Adrenal gland (tissue), 12 donors: Measurements from ENCODE around the gene KCP. TPM values are rescaled to one million over a fixed set of nuclear protein-coding genes. Genes with fewer than 3 reads are reported as not detected.

Experiments
- DNase-seq, 7 donors: peaks; one replicate each; pipeline ENCODE4 v3.0.0-alpha.2; 2019 to 2020
- H3K27ac ChIP-seq, 5 donors: fragments of 200-600 bp; sonication (generic) in 4 of 5; 1 replicate in 3 of 5; 2 replicates in 2 of 5; pipeline versions ENCODE4 v1.5.1 to v1.8.0; 2016 to 2020; ENCODE audit warnings: mild to moderate bottlenecking in 1 of 5
- H3K27me3 ChIP-seq: fragments of 200-600 bp; 2 replicates; pipeline ENCODE4 v1.8.0; 2021
- H3K36me3 ChIP-seq, 2 donors: fragments of 200-600 bp; replicated peaks in 1 of 2; 1 replicate in 1 of 2; 2 replicates in 1 of 2; pipeline versions ENCODE4 v1.5.1 to v1.8.0; 2018 to 2022
- H3K4me1 ChIP-seq, 2 donors: fragments of 200-600 bp; replicated peaks in 1 of 2; 1 replicate in 1 of 2; 2 replicates in 1 of 2; pipeline versions ENCODE4 v1.5.1 to v1.8.0; 2018 to 2021
- H3K4me3 ChIP-seq, 4 donors: fragments of 200-600 bp; sonication (generic) in 3 of 4; one replicate each; pipeline ENCODE4 v1.5.1; 2016 to 2018
- H3K9me3 ChIP-seq, 3 donors: fragments of 200-600 bp; sonication (generic) in 1 of 3; replicated peaks in 1 of 3; 1 replicate in 2 of 3; 2 replicates in 1 of 3; pipeline versions ENCODE4 v1.5.1 to v1.8.0; 2016 to 2021
- CTCF ChIP-seq, 6 experiments: fragments of 450-650 bp in 4 of 6; fragments of 200-600 bp in 2 of 6; sonication (generic) in 1 of 6; IDR thresholded peaks; 1 replicate in 5 of 6; 2 replicates in 1 of 6; pipeline versions ENCODE4 v1.5.1 to v1.8.0; 2016 to 2021; ENCODE audit warnings: antibody characterized with exemption in 6 of 6, mild to moderate bottlenecking in 2 of 6, moderate library complexity in 1 of 6
- POLR2A ChIP-seq, 2 donors: fragments of 450-650 bp; IDR thresholded peaks; one replicate each; pipeline ENCODE4 v1.6.1; 2017; ENCODE audit warnings: antibody characterized with exemption in 2 of 2, mild to moderate bottlenecking in 2 of 2, moderate library complexity in 1 of 2
- WGBS, 4 donors: extraction: QIAGEN DNeasy Blood & Tissue Kit in 2 of 4; methylation state at CpG; one replicate each; pipeline versions ENCODE4 v1.1.5 to v1.1.7; 2013 to 2017; 5-methylcytosine and 5-hydroxymethylcytosine counted together
- intact Hi-C, 2 donors: fragments of 100-400 bp; cut with DNase I; formaldehyde crosslinking; loops; one replicate each; pipeline versions ENCODE4 v1.14.1 to v1.15.0; 2022 to 2023
- polyA plus RNA-seq, 3 donors: library from polyadenylated mRNA; stranded (reverse); fragments of 200-250 nt in 2 of 3; fragments of 350-450 nt in 1 of 3; fragmentation: Illumina TruSeq in 1 of 3; extraction: RNeasy Lipid Tissue Mini Kit (QIAGEN cat#74804) in 1 of 3; gene quantifications; one replicate each; pipeline ENCODE4 v1.2.3, GENCODE V29; 2013 to 2014
- total RNA-seq, 9 donors: library from RNA; depleted of rRNA in 4 of 9; stranded (reverse); fragments of >200 nt in 4 of 9; fragments of 120-200 nt in 1 of 9; fragmentation: NEBNext Ultra II Directional in 1 of 9; extraction: Animal tissue kit (Norgen Biotek cat#: 25700) in 1 of 9; gene quantifications; one replicate each; pipeline versions ENCODE4 v1.1.0 to v1.2.4, GENCODE V29; 2013 to 2023
- donor health status: healthy with polysubstance abuse.
- donor health status: Bipolar disorder and iron deficiency.
- donor health status: DM: yes; HTN: yes; CAD: no.
- donor health status: DM: no; HTN: no; CAD: no.
- donor health status: DM: no; HTN: no; CAD: no.
- donor health status: DM: yes; HTN: yes; CAD: no.

The KCP gene
- total and polyA plus RNA-seq, 12 donors: 0.11 to 8.0 (median 0.37) TPM; not detected in 3

GRCh38 chr7:128859232-128860157, 51.0 kb downstream of the KCP start:
- Histone ChIP-seq H3K4me3 (no peak overlapping the region), H3K36me3 (no peaks in the 10 kb centered on the region), H3K27ac (peak overlapping the region in 1 of 5 donors; percentile 16), H3K9me3 (no peaks in the 10 kb centered on the region), H3K27me3 (no peaks in the 10 kb centered on the region), H3K4me1 (peaks cover 0 to 16% of the 10 kb centered on the region in 2 donors)
- no peak for DNase-seq
- WGBS, 4 donors: 64 to 69% (median 65%) methylated on average over 10 to 12 of the region's 12 CpGs
- TF ChIP-seq CTCF (IDR thresholded peaks at IDR 0.05): no peak
- no peak for TF ChIP-seq POLR2A (IDR thresholded peaks at IDR 0.05)
- intact Hi-C loops: no loop called here

DNA sequence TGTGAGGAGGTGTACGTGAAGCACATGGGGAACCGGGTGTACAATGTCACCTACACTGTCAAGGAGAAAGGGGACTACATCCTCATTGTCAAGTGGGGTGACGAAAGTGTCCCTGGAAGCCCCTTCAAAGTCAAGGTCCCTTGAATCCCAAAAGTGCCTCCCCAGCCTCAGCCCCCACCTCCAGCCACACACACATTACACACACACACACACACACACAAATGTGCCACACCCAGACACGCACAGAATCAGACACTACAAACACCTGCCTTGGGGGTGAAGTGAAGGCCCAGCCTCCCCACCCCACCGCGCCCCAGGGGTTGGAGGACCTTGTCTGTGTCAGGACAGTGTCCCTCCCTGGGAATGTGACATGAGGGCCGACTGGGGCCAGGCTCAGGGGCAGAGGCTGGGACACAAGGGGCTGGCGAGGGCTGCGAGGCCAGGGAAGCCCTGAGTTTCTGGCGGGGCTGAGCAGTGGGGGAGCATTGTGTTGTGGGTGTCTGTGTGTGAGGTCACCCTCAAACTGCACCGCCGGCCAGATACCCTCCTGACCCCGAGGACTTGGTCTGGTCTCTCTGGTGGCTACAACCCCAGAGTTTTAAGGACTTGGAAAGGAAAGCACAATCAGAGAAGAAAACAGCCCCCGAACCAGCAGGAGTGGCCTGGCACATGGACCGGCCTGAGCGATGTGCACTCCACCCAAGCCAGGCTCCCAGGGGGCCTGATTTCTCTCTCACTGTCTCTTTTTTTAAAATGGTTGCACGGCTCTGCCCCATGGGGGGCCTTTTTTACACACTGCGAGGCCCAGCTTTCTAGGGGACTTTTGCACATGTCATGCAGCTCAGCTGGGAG, 51.9 kb downstream of the KCP start:
- WGBS, 4 donors: 77 to 81% (median 79%) methylated on average over 14 to 18 of the region's 18 CpGs
- Histone ChIP-seq H3K4me3 (no peak overlapping the region), H3K36me3 (no peaks in the 10 kb centered on the region), H3K4me1 (peaks cover 0 to 9% of the 10 kb centered on the region in 2 donors), H3K27me3 (no peaks in the 10 kb centered on the region), H3K9me3 (no peaks in the 10 kb centered on the region), H3K27ac (no peak overlapping the region)
- DNase-seq: no peak
- intact Hi-C loops: no loop called here
- TF ChIP-seq POLR2A (IDR thresholded peaks at IDR 0.05) (no peak), CTCF (IDR thresholded peaks at IDR 0.05) (no peak)

DNA sequence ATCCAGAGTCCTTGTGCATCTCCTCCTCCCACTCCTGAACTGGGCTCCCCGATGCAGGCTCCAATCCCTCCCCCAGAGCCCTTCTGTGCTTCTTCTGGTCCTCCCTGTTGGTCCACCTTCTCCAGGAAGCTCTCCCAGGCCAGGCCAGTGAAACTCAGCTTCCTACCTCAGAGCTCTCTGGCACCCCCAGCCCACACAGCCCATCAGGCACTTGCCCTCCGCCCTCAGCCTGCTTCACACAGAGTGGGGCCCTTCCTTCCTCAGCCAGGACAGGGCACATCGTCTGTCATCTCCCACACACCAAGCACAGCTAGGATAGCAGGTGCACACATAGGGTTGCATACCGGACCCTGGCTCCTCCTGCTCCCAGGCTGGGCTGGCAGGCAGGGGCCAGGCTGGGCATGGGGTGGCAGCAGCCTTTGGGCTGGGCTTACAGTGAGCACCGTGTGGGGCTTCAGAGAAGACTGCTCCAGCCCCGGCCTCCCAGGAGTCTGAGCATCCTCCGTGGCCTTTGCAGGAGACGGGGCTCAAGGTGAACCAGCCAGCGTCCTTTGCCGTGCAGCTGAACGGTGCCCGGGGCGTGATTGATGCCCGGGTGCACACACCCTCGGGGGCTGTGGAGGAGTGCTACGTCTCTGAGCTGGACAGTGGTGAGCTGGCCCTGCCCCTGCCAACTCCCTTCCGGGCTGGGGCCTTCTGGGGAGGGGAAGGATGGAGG, 54.3 kb downstream of the KCP start:
- Histone ChIP-seq H3K27me3 (no peaks in the 10 kb centered on the region), H3K4me3 (no peak overlapping the region), H3K4me1 (no peaks in the 10 kb centered on the region), H3K9me3 (no peaks in the 10 kb centered on the region), H3K27ac (no peak overlapping the region), H3K36me3 (no peaks in the 10 kb centered on the region)
- DNase-seq: no peak
- 71 to 85% (median 79%) methylated on average over 6 to 17 of the region's 17 CpGs for WGBS, 4 donors
- intact Hi-C loops: no loop called here
- TF ChIP-seq POLR2A (IDR thresholded peaks at IDR 0.05) (no peak), CTCF (IDR thresholded peaks at IDR 0.05) (no peak)

GRCh38 chr7:128855559-128855958, 55.0 kb downstream of the KCP start:
- no peak for TF ChIP-seq POLR2A (IDR thresholded peaks at IDR 0.05)
- no peak for TF ChIP-seq CTCF (IDR thresholded peaks at IDR 0.05)
- no peaks in the 10 kb centered on the region for H3K36me3 ChIP-seq
- H3K4me3 ChIP-seq: no peak overlapping the region
- intact Hi-C loops: no loop called here
- no peaks in the 10 kb centered on the region for H3K4me1 ChIP-seq
- H3K27me3 ChIP-seq: no peaks in the 10 kb centered on the region
- no peak overlapping the region for H3K27ac ChIP-seq
- WGBS, 4 donors: 78 to 87% (median 83%) methylated on average over 3 of the region's 3 CpGs
- DNase-seq: no peak
- no peaks in the 10 kb centered on the region for H3K9me3 ChIP-seq
